ENCODE data around the gene EPHA5.
A peak's percentile ranks its signal among the peaks of the same experiment; 100 is the strongest.

Gene EPHA5

GRCh38 chr4:65670331-65671031 is at the start of gene EPHA5:
Gene EPHA5 (minus strand): TSS chr4:65670489. CDS start chr4:65669742, 747 bp downstream.
- intact Hi-C loops (cut with DNase I), result no loop called here
- peak; percentile 44 to 97 (median 82) for DNase-seq

- intact Hi-C loops (cut with DNase I), result no loop called here
- DNase-seq, result no peak
Measured at GRCh38 chr4:65719635-65720034, 49.3 kb upstream of the EPHA5 start.

GRCh38 chr4:65698631-65699030 is 28.3 kb upstream of the EPHA5 start:
- DNase-seq, result no peak
- intact Hi-C loops (cut with DNase I), result no loop called here

GRCh38 chr4:65696436-65696835 is 26.1 kb upstream of the EPHA5 start:
- intact Hi-C loops (cut with DNase I), result no loop called here
- DNase-seq, result no peak

GRCh38 chr4:65671372-65671771 is 1.1 kb upstream of the EPHA5 start:
- DNase-seq, result no peak
- intact Hi-C loops (cut with DNase I), result no loop called here

- intact Hi-C loops (cut with DNase I), result no loop called here
- no peak for DNase-seq
Measured at GRCh38 chr4:65670020-65670330, 314 bp downstream of the EPHA5 start.

- peak in 7 of 10 donors; percentile 10 to 81 (median 14) for DNase-seq
- intact Hi-C loops (cut with DNase I), result no loop called here
Measured at GRCh38 chr4:65669111-65670019, 924 bp downstream of the EPHA5 start.

GRCh38 chr4:65668201-65669089 is 1.8 kb downstream of the EPHA5 start:
- intact Hi-C loops (cut with DNase I), result no loop called here
- DNase-seq, result peak; percentile 19 to 90 (median 48)

- intact Hi-C loops (cut with DNase I), result no loop called here
- no peak for DNase-seq
Measured at GRCh38 chr4:65667506-65668041, 2.7 kb downstream of the EPHA5 start.

- intact Hi-C loops (cut with DNase I), result no loop called here
- no peak for DNase-seq
Measured at GRCh38 chr4:65665771-65666523, 4.3 kb downstream of the EPHA5 start.

GRCh38 chr4:65661471-65661870 is 8.8 kb downstream of the EPHA5 start:
- intact Hi-C loops (cut with DNase I), result no loop called here
- peak in 2 of 10 donors; percentile 61 to 68 for DNase-seq

GRCh38 chr4:65658117-65658516 is 12.2 kb downstream of the EPHA5 start:
- no peak for DNase-seq
- intact Hi-C loops (cut with DNase I), result no loop called here

- DNase-seq, result no peak
- intact Hi-C loops (cut with DNase I), result no loop called here
Measured at GRCh38 chr4:65656008-65656407, 14.3 kb downstream of the EPHA5 start.

GRCh38 chr4:65654976-65655375 is 15.3 kb downstream of the EPHA5 start:
- intact Hi-C loops (cut with DNase I), result no loop called here

GRCh38 chr4:65653740-65654361 is 16.4 kb downstream of the EPHA5 start:
- intact Hi-C loops (cut with DNase I), result no loop called here
- no peak for DNase-seq

More at GRCh38 chr4:65654976-65655375, 15.3 kb downstream of the EPHA5 start:
- DNase-seq, result no peak

- intact Hi-C loops (cut with DNase I), result no loop called here
- DNase-seq, result no peak
Measured at GRCh38 chr4:65651751-65652150, 18.5 kb downstream of the EPHA5 start.

- no peak for DNase-seq
- intact Hi-C loops (cut with DNase I), result no loop called here
Measured at GRCh38 chr4:65651031-65651430, 19.3 kb downstream of the EPHA5 start.

GRCh38 chr4:65646136-65646535 is 24.2 kb downstream of the EPHA5 start:
- intact Hi-C loops (cut with DNase I), result no loop called here
- no peak for DNase-seq

- intact Hi-C loops (cut with DNase I), result no loop called here
- no peak for DNase-seq
Measured at GRCh38 chr4:65645185-65645584, 25.1 kb downstream of the EPHA5 start.
